Measurements from ENCODE around the gene CLINT1. TPM values are rescaled to one million over a fixed set of nuclear protein-coding genes. Genes with fewer than 3 reads are reported as not detected.
"Not testable (repeated sequence)": the region's sequence is repeated elsewhere in the genome, so short reads cannot be mapped to it uniquely, and the experiment has no call there.

CLINT1 gene
- total RNA-seq, 2 donors from 2014 or later, result 76.6 to 80.9 TPM

DNA sequence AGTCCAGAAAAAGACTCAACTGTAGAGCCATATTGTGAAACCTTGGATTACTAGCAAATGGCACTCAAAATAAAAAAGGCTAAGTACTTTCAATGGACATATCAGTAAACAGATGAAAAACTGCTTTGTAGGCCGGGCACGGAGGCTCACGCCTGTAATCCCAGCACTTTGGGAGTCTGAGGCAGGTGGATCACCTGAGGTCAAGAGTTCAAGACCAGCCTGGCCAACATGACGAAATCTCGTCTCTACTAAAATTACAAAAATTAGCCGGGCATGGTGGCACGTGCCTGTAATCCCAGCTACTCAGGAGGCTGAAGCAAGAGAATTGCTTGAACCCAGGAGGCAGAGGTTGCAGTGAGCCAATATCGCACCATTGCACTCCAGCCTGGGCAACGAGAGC, 5.6 kb downstream of the CLINT1 start:
- not testable (repeated sequence) for H3K36me3 Mint-ChIP-seq; DNase-seq (ENCODE audit: low spot score); H3K9me3 Mint-ChIP-seq; H3K27me3 Mint-ChIP-seq; H3K27ac Mint-ChIP-seq; ATAC-seq; H3K4me3 Mint-ChIP-seq
- H3K4me1 Mint-ChIP-seq (ENCODE audit: low read depth in 2 of 2), result peaks cover 44 to 56% of the 10 kb centered on the region in 2 donors

- no peaks in the 10 kb centered on the region for H3K27me3 Mint-ChIP-seq
- H3K4me3 Mint-ChIP-seq, result no peak overlapping the region
- no peaks in the 10 kb centered on the region for H3K9me3 Mint-ChIP-seq
- peaks cover 22 to 23% of the 10 kb centered on the region in 2 donors for H3K4me1 Mint-ChIP-seq (ENCODE audit: low read depth in 2 of 2)
- H3K27ac Mint-ChIP-seq, result no peak overlapping the region
- no peaks in the 10 kb centered on the region for H3K36me3 Mint-ChIP-seq
- DNase-seq (ENCODE audit: low spot score) (no peak), ATAC-seq (no peak)
These were observed 12.9 kb downstream of the CLINT1 start for GRCh38 chr5:157845914-157846598.

DNA sequence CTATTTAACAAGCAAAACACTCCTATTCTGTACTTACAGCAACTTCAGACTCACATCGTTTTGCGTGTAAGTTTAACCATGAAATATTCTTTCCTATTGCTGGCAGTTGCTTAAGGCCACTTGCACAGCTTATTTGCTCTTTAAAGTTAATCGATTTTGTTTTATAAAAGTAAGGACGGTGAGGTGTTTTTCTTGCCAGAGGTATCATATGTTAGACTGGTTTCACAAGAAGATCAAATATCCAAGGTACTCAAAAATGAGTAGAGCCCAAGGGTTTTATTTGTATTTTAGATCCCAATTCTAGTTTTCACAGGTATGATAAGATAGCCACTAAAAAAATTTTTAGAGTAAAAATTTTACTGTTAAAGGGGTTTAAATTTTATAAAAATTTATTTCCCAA, 16.2 kb downstream of the CLINT1 start:
- Mint-ChIP-seq H3K4me3 (no peak overlapping the region), H3K4me1 (ENCODE audit: low read depth in 2 of 2) (peaks cover 19 to 24% of the 10 kb centered on the region in 2 donors), H3K27me3 (no peaks in the 10 kb centered on the region), H3K36me3 (no peaks in the 10 kb centered on the region), H3K9me3 (no peaks in the 10 kb centered on the region), H3K27ac (no peak overlapping the region)
- ATAC-seq (no peak), DNase-seq (ENCODE audit: low spot score) (no peak)

DNA sequence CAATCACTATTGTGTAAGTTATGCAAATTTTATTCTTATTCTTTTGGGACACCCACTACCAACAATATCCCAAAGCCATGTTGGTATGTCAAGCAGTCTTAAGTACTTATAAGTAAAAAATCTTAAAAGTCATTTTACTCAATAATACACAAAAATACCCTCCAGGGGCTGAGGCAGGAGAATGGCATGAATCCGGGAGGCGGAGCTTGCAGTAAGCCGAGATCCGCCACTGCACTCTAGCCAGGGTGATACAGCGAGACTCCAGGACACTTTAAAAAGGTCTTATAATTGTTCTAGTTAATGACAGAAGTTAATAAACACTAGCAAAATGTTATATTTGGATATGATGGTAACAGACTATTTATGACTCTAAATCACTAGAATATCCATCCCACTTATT, 16.8 kb downstream of the CLINT1 start:
- Mint-ChIP-seq H3K27ac (no peak overlapping the region), H3K4me3 (no peak overlapping the region), H3K27me3 (no peaks in the 10 kb centered on the region), H3K9me3 (no peaks in the 10 kb centered on the region), H3K4me1 (ENCODE audit: low read depth in 2 of 2) (peaks cover 22 to 24% of the 10 kb centered on the region in 2 donors), H3K36me3 (no peaks in the 10 kb centered on the region)
- ATAC-seq (no peak), DNase-seq (ENCODE audit: low spot score) (no peak)

DNA sequence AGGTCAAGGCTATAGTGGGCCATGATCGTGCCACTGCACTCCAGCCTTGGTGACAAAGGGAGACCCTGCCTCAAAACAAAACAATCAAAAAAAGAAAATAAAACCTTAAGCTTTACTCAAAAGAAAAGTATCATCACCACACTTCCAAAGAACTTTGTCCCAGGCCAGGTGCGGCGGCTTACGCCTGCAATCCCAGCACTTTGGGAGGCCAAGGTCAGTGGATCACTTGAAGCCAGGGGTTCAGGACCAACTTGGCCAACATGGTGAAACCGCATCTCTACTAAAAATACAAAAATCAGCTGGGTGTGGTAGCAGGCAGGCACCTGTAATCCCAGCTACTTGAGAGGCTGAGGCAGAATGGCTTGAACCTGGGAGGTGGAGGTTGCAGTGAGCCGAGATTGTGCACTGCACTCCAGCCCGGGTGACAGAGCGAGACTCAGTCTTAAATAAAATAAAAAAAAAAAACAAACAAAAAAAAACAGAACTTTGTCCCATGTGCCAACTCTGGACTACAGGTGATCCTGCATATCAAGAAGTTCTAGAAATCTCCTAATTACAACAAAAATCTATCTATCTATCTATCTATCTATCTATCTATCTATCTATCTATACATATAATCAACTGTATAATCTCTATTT, 19.7 kb downstream of the CLINT1 start:
- no peak overlapping the region for H3K4me3 Mint-ChIP-seq
- H3K9me3 Mint-ChIP-seq, result no peaks in the 10 kb centered on the region
- peaks cover 28 to 32% of the 10 kb centered on the region in 2 donors for H3K4me1 Mint-ChIP-seq (ENCODE audit: low read depth in 2 of 2)
- DNase-seq (ENCODE audit: low spot score) (no peak), ATAC-seq (no peak)
- H3K27ac Mint-ChIP-seq, result no peak overlapping the region
- no peaks in the 10 kb centered on the region for H3K27me3 Mint-ChIP-seq
- no peaks in the 10 kb centered on the region for H3K36me3 Mint-ChIP-seq

DNA sequence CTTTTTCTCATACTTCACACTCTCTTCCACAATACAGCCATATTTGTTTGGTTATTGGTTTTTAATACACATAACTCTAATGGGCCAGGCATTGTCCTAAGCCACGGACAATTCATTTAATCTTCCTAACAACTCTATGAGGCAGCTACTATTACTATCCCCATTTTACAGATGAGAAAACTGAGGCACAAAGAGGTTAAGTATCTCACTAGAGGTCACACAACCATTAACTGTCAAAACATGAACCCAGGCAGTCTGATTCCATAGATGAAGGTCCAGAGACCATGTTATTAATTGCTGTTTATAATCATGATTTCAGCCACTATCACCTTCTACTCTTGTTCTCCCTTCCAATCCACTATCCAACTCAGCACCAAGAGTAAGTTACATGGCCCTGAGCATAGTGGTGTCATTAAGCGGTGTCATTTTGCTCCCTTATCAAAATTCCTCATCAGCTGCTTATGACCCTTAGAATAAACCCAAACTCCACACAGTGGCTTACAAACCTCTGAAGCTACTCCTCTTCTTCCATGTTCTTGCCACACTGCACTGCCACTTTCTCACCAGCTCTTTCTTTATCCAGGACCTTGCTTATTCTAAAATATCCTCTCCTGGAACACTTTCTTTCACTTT, 22.7 kb downstream of the CLINT1 start:
- H3K4me1 Mint-ChIP-seq (ENCODE audit: low read depth in 2 of 2), result peaks cover 38 to 41% of the 10 kb centered on the region in 2 donors
- no peaks in the 10 kb centered on the region for H3K9me3 Mint-ChIP-seq
- peak overlapping the region in 1 of 2 donors; percentile 3 for H3K27ac Mint-ChIP-seq
- no peak for ATAC-seq
- H3K4me3 Mint-ChIP-seq, result no peak overlapping the region
- no peaks in the 10 kb centered on the region for H3K27me3 Mint-ChIP-seq
- DNase-seq (ENCODE audit: low spot score), result no peak
- no peaks in the 10 kb centered on the region for H3K36me3 Mint-ChIP-seq

GRCh38 chr5:157835041-157835440, 23.9 kb downstream of the CLINT1 start:
- H3K9me3 Mint-ChIP-seq, result no peaks in the 10 kb centered on the region
- peaks cover 34 to 37% of the 10 kb centered on the region in 2 donors for H3K4me1 Mint-ChIP-seq (ENCODE audit: low read depth in 2 of 2)
- no peak for DNase-seq (ENCODE audit: low spot score)
- ATAC-seq, result no peak
- peak overlapping the region in 1 of 2 donors; percentile 9 for H3K27ac Mint-ChIP-seq
- H3K36me3 Mint-ChIP-seq, result no peaks in the 10 kb centered on the region
- no peak overlapping the region for H3K4me3 Mint-ChIP-seq
- no peaks in the 10 kb centered on the region for H3K27me3 Mint-ChIP-seq

DNA sequence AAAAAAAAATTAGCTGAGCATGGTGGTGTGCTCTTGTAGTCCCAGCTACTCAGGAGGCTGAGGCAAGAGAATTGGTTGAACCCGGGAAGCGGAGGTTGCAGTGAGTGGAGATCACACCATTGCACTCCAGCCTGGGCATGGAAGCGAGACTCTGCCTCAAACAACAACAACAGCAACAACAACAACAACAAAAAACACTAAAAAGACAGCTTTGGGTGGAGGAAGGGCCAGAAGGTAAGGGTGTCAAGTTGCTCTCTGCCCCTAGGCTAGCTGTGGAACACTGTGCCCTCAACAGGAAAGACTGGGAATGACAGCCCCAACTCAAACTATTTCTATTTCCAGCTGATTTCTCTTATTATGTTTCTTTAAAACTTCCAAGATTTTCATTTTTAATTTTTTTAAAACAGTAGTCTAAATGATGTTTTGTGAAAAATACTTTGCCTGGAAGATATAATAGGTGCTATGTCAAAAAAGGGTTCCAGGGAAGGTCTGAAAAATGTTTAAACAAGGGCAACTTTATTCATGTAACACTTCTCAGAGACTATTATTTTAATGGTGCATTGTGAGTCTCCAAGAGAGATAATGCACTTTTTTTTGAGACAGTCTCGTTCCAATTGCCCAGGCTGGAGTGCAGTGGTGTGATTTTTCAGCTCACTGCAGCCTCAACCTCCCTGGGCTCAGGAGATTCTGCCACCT, 29.9 kb downstream of the CLINT1 start:
- no peak for ATAC-seq
- Mint-ChIP-seq H3K4me3 (no peak overlapping the region), H3K36me3 (no peaks in the 10 kb centered on the region), H3K27me3 (no peaks in the 10 kb centered on the region), H3K4me1 (ENCODE audit: low read depth in 2 of 2) (peaks cover 35 to 38% of the 10 kb centered on the region in 2 donors), H3K9me3 (no peaks in the 10 kb centered on the region), H3K27ac (no peak overlapping the region)
- no peak for DNase-seq (ENCODE audit: low spot score)

DNA sequence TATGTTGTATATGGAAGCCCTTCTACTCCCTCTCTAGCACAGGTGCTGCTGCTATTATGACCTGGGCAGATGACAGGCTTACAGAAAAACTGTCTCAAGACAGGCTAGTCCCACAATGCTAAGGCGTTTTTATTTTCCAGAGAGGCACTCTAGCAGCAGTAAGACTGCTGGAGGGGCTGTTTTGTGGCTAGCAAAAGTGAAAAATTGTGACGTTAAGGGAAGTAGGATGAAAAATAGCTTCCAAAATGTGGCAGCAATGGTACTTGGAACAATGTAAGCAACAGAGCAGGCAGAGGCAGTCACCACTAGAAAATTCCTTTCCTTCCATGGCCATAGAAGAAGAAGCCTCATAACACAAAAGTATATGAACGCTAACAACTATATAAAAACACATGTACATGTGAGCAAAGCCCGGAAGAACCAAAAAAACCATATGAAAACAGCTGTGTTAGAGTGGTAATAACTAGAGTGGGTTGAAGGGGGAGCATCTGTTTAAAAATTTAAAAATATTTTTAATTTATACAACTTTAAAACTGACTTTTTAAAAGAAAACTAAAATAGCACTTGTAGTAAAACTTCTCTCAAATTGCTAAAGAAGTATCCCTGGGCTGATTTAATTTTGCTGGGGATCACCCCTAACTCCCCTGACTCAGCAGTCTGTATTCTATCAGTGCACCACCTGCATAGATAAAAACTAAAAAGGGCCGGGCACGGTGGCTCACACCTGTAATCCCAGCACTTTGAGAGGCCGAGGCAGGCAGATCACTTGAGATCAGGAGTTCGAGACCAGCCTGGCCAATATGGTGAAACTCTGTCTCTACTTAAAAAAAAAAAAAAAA, 30.6 kb downstream of the CLINT1 start:
- no peaks in the 10 kb centered on the region for H3K9me3 Mint-ChIP-seq
- H3K27me3 Mint-ChIP-seq, result no peaks in the 10 kb centered on the region
- no peaks in the 10 kb centered on the region for H3K36me3 Mint-ChIP-seq
- peaks cover 31% of the 10 kb centered on the region in 2 donors for H3K4me1 Mint-ChIP-seq (ENCODE audit: low read depth in 2 of 2)
- H3K27ac Mint-ChIP-seq, result peak overlapping the region in 1 of 2 donors; percentile 28
- no peak for ATAC-seq
- H3K4me3 Mint-ChIP-seq, result peak overlapping the region; percentile 17
- DNase-seq (ENCODE audit: low spot score), result no peak

DNA sequence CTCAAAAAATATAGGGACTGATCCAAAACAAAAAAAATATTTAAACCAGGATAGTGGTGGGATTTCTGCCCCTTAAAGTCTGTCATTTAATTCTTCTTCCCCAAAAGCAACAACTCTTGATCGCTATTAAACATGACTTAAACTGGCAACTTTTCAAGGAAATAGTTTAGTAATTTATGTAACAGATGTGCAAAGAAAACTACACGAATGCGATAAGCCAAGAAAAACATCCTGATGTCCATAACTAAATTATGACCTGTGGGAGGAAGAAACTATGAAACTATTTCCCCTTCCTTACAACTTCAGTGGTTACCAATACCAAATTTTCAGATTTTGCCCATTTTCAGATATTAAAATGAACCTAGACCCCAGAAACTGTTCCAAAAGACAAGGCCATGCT, 31.5 kb downstream of the CLINT1 start:
- Mint-ChIP-seq H3K36me3 (no peaks in the 10 kb centered on the region), H3K27ac (peak overlapping the region in 1 of 2 donors; percentile 28), H3K4me1 (ENCODE audit: low read depth in 2 of 2) (peaks cover 26 to 27% of the 10 kb centered on the region in 2 donors), H3K27me3 (no peaks in the 10 kb centered on the region), H3K4me3 (no peak overlapping the region), H3K9me3 (no peaks in the 10 kb centered on the region)
- DNase-seq (ENCODE audit: low spot score), result no peak
- ATAC-seq, result no peak

GRCh38 chr5:157823655-157824054, 35.3 kb downstream of the CLINT1 start:
- no peak for DNase-seq (ENCODE audit: low spot score)
- H3K4me1 Mint-ChIP-seq (ENCODE audit: low read depth in 2 of 2), result peaks cover 36 to 39% of the 10 kb centered on the region in 2 donors

GRCh38 chr5:157821822-157822622, 36.9 kb downstream of the CLINT1 start:
- H3K27me3 Mint-ChIP-seq, result no peaks in the 10 kb centered on the region
- H3K4me1 Mint-ChIP-seq (ENCODE audit: low read depth in 2 of 2), result peaks cover 24 to 26% of the 10 kb centered on the region in 2 donors
- no peak overlapping the region for H3K27ac Mint-ChIP-seq
- H3K36me3 Mint-ChIP-seq, result no peaks in the 10 kb centered on the region
- no peaks in the 10 kb centered on the region for H3K9me3 Mint-ChIP-seq
- H3K4me3 Mint-ChIP-seq, result no peak overlapping the region
- no peak for ATAC-seq
- no peak for DNase-seq (ENCODE audit: low spot score)

More at GRCh38 chr5:157823655-157824054, 35.3 kb downstream of the CLINT1 start:
- no peak for ATAC-seq
- H3K36me3 Mint-ChIP-seq, result no peaks in the 10 kb centered on the region
- H3K9me3 Mint-ChIP-seq, result no peaks in the 10 kb centered on the region
- H3K27ac Mint-ChIP-seq, result no peak overlapping the region
- no peaks in the 10 kb centered on the region for H3K27me3 Mint-ChIP-seq
- no peak overlapping the region for H3K4me3 Mint-ChIP-seq

Data from natural killer cell treated with Interleukin-12 subunit alpha and Interleukin-12 subunit beta and Interleukin-15 and Interleukin-18, amount 100 ng/mL, for 72 hours (primary cell).